NOMO-1 treated with dmso at 0.1 percent for 144 hours (cell line): ENCODE data around the gene XIRP2.

Source experiments
- DNase-seq: peaks from one replicate; lab custom pipeline; 2025; ENCODE audit not compliant: unreplicated experiment; lab: John Stamatoyannopoulos, UW

Gene XIRP2, protein sequence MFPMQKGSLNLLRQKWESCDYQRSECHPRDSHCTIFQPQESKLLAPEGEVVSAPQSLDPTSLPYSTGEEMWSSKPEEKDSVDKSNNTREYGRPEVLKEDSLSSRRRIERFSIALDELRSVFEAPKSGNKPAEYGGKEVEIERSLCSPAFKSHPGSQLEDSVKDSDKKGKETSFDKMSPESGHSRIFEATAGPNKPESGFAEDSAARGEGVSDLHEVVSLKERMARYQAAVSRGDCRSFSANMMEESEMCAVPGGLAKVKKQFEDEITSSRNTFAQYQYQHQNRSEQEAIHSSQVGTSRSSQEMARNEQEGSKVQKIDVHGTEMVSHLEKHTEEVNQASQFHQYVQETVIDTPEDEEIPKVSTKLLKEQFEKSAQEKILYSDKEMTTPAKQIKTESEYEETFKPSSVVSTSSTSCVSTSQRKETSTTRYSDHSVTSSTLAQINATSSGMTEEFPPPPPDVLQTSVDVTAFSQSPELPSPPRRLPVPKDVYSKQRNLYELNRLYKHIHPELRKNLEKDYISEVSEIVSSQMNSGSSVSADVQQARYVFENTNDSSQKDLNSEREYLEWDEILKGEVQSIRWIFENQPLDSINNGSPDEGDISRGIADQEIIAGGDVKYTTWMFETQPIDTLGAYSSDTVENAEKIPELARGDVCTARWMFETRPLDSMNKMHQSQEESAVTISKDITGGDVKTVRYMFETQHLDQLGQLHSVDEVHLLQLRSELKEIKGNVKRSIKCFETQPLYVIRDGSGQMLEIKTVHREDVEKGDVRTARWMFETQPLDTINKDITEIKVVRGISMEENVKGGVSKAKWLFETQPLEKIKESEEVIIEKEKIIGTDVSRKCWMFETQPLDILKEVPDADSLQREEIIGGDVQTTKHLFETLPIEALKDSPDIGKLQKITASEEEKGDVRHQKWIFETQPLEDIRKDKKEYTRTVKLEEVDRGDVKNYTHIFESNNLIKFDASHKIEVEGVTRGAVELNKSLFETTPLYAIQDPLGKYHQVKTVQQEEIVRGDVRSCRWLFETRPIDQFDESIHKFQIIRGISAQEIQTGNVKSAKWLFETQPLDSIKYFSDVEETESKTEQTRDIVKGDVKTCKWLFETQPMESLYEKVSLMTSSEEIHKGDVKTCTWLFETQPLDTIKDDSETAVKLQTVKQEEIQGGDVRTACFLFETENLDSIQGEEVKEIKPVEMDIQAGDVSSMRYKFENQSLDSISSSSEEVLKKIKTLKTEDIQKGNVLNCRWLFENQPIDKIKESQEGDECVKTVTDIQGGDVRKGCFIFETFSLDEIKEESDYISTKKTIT (N-terminal part only)

DNA sequence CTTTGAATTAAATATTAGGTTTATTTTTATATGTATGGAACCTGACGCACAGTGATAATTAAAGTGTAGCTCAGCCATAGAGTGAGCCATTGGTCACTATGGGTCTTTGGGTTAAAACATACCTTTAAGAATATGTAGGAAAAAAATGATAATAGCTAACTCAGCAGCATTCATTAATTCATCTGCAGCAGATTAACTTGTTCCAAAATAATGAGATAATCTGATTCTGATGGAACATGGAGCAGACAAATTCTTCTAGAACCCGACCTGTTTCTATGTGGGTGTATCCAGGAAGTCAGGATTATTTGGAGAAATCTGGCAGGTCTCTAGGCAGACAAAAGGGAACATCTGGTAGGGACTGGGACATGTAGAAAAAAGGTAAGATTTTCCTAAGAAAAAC lies at the start of gene XIRP2:
Gene XIRP2, plus strand, starts transcription at position 301 of the 400 bp plus-strand sequence. CDS start 15,003 bp downstream, outside the sequence.
- no peak for DNase-seq

DNA sequence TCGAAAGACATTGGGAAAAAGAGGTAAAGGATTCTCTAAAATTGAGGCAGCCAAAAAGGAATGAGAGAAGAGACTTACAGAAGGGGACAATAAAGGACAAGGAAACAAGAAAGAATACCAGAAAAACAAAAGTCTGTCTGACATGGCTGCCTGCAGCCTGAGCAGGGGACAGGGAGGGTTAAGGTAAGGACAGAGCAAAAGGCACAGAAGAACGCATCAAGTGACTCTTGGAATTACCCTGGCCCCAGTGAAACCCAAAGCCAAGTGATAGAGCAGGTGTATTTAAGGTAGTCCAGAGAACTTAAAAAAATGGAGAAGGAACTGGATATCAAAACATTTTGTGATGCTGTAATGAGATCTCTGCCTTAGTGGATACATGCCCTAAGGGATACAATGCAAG lies 47.1 kb upstream of the XIRP2 start:
- DNase-seq = no peak

DNA sequence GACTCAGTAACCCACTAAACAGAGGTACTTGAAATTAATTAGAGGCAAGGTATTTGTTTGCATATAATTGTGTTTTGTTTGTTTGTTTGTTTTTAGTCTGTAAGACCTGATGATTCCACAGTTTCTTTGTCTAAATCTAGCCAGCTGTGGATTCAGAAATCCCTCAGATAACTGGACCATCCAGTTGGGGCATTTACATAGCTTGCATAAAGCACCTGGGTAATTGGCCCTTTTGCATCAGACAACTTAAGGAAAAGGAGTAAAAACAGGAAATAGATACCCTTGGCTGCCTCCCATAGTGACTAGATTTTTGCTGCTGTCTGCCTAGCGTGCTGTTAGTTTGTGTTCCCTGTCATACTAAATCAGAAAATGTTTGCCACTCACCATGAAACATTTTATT lies 46.6 kb upstream of the XIRP2 start:
- DNase-seq = no peak

DNA sequence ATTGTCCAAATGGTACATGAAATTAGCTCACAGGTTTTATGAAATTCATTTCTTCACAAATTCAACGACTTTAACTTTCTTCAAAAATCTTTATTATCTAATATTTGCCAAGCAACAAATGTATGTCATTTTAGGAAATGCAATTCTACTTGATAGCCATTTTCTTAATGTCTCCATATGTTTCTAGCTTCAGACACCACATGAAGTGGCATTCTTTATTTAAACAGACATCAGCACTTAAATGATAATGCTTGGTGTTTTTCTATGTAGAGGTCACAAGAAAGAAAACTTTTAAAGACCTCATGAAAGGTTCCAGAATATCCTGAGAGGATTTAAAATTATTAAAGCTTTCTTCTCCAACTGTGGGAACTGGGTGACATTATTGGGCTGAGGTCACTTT lies 44.2 kb upstream of the XIRP2 start:
- no peak for DNase-seq

DNA sequence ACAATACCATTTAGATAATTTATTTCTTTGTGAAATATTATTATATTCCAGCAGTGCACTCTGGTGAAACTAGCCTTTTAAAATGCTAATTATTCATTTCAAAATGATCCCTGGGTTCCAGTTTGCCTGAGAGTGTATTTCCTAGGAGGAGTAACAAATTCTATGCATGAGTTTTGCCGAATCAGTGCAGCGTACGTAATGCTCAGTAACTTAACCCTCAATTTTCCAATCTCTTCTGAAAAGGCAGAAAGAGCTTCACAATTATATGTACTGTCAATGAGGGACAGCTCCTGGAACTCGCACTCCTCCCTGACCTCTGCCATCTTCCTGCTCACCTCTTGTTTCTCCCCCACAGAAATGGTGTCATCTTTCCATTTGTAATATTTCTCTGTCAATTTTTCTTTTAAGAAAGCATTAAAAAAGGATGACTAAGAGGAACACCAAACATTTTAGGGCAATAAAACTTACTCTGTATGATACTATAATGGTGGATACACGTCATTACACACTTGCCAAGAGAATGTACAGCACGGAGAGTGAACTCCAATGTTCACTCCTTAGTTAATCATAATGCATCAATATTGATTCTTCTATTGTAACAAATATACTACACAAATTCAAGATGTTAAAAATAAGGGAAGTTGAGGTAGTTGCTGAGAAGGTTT lies 25.7 kb upstream of the XIRP2 start:
- DNase-seq = no peak

DNA sequence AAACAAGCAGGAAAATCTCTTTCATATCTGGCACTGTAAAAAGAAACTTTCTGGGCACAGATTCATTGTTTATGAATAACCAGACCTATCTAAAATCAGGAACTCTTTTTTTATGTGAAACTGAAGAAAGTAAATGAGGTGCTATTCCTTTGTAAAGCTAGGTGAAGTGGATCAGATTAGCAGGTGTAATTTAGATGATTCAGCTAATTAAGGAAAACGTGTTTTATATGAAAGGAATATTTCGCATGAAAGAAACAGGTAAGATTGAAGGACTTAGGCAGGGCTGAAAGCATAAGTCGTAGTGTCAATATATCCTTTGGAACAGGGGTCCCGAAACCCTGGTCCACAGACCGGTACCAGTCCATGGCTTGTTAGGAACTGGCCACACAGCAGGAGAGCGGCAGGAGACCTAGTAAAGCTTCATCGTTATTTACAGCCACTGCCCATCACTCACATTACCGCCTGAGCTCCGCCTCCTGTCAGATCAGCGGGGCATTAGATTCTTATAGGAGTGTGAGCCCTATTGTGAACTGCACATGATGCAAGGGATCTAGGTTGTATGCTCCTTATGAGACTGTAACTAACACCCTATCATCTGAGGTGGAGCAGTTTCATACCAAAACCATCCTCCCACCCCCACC lies 20.3 kb upstream of the XIRP2 start:
- DNase-seq = no peak

DNA sequence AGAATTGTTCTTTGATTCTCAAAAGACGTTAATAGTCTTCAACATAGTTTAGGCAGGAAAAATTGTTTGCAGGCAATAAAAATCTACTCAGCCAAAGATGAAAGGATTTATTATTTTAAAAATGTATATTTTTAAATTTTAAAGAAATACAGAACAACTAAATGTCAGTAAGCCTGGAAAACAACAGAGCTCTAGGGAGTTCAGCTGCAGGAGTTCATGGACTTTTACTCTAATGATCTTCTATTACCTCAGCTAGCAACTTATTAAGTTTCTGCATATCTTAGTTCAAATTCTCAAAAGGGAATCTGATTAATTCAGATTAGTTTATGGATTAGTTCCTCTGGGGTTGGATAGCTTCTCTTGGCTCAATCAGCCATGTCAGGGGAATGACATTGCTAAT lies 17.9 kb upstream of the XIRP2 start:
- DNase-seq = no peak

DNA sequence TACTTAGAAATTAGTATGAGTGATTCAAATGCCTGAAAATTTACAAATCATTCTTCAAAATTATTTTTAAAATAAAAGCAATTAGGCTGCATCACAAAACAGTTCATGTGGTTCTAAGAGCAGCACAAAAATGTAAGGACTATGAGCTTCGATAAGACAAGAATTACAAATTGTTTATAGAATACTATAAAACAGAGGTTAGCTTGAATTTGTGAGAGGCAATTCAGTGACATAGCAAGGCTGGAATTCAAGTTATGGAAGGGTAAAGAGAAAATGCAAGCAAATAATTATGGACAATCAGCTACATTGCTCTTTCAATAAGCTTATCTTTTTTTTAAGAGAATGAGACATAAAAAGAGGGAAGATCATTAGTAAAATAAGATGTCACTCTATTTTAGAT lies 7.1 kb upstream of the XIRP2 start:
- no peak for DNase-seq

DNA sequence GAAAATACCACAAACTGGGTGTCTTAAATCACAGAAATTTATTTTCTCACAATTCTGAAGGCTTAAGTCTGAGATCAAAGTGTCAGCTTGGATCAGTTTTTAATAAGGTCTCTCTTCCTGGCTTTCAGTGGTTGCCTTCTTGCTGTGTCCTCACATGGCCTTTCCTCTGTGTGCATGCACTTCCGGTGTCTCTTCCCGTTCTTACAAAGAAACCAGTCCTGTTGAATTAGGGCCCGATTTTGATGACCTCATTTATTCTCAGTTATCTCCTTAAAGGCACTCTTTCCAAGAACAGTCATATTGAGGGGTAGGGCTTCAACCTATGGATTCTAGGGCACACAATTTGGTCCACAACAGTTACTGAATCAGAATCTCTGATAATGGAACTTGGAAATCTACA lies 5.4 kb upstream of the XIRP2 start:
- no peak for DNase-seq

DNA sequence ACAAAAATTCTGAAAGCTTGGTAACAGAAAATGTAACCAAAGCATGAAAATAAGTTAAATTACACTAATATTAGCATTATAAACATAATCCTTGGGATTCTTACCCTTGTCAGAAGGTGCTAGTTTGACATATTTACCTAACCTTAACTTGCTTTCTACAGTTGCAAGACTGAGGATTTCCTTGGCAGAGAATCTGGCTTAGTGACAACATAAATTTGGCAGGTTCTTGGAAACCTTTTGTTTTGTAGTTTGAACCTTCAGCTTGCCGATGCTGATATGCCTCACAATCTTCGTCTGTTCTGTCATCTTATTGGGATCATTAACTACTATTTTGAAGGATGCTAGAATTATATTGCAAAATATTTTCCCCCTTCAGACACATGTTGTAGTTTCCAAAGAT lies 3.4 kb downstream of the XIRP2 start:
- DNase-seq = no peak

DNA sequence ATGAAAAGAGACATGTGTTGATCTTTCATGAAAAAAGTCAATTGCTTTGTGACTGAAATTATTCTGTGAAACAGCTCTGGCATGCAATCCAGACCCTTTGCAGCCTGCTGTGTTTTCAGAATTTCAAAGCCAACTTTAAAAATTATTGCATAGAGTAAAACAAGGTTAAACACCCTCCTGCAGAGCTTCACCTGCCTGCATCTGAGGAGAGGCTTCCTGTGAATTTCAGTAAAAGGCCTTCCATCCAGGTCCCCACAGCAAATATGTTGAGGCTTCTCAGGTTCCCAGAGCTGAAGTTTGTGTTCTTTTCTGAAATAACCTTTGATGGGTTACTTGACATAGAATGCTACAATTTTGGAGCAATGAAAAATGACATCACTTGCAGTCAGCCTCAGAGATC lies 4.1 kb downstream of the XIRP2 start:
- DNase-seq = no peak

DNA sequence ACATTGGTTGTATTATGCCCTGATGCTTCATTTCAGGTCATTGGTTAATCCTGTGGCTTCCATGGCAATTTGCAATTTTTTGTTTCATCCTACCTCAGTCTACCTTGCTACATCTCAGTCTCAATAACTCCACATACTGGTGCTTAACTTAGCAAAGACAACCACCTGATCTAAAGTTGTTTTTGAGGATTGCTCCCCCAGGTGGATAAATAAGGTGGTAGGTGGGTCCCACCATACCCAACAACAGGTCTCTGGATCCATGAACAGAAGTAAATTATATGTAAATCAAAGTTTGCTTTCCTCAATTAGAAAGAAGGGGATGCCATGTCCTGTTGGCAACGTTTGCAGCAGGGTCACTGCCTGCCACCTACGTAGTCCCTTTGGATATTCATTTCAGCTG lies 7.0 kb downstream of the XIRP2 start:
- no peak for DNase-seq

DNA sequence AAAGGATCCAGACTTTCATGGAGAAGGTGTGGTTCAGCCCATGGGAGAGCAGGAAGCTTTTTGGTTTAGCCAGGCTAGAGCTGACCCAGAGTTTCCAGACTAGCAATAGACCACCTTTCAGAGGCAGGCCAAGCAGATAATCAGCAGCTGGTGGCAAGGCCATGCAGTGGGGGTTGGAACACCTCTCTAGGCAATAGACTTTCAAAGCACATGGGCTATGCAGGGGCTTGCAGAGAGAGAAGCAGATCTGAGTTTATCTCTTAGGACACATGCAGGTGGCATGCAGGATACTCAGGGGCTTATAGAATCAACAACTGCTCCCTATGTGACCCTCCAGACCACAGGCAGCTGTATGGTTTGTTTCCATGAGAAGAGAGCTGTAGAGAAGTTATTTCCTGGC lies 9.4 kb downstream of the XIRP2 start:
- no peak for DNase-seq

DNA sequence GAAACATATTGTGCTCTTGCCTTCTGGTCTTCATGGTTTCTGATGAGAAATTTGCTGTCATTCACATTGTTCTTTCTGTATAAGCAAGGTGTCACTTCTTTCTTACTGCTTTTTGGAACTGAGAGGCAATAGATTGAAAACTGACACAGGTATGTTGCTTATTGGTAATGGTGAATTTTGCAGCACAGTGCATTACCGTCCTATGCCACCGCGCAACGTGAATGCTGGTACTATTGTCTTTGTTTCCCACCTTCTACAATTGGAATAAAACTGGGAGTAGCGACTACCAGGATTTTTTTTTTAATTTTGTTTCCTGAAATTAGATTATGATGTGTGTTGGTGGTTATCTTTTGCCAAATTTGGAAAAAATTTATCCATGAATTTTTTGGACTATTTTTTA lies 11.4 kb downstream of the XIRP2 start:
- no peak for DNase-seq

DNA sequence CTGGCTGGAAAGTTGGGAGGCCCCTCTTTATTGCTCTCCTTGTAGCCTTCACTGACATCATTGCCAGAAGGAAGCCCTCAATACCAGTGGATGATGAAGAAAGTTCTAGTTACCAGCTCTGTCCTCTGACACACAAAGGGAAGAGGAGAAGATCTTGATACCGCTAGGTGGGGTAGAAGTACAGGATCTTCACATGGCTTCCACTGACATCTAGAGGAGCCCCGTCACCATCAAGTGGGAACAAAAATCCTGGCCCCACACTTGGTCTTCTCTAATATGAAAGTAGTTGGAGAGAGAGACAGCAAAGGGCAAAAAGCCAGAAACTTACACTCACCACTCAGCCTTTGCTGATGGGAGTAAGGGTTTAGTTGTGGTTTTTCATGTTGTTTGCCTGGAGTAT lies 12.4 kb downstream of the XIRP2 start:
- no peak for DNase-seq

DNA sequence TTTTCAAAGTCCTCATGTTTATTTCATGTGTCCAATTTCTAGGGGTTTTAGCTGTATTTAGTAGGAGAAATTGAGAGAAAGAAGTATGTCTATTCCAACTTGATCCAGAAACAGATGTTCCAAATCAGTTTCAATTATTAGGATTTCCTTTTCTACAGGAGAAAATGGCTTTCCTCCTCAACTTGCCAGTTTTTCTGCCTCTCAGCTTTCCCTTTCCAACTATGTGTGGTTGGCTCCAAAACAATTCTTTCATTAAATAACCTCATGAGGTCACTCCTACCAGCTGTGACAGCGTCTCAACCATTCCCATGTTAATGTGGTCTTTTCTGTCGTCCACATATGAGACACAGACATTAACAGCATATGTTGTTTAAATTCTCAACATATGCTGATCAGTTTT lies 13.1 kb downstream of the XIRP2 start:
- DNase-seq = no peak

DNA sequence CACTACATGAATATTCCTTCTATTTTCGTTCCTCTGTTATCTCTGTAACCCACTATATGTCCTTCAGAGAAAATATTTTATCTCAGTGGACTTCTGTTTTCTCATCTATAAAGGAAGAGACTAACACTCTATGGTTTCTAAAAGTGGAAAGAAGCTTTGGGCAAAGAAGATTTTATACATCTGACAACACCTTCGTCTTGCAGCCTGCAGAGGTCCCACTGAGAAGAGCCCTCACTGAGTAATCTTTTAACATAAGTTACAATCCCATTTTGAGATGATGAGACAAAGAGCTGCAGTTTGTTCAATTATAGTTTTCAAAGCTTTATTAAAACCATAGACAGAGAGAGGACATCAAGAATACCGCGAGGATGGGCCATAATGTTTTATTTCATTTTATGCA lies 28.7 kb downstream of the XIRP2 start:
- DNase-seq = no peak

DNA sequence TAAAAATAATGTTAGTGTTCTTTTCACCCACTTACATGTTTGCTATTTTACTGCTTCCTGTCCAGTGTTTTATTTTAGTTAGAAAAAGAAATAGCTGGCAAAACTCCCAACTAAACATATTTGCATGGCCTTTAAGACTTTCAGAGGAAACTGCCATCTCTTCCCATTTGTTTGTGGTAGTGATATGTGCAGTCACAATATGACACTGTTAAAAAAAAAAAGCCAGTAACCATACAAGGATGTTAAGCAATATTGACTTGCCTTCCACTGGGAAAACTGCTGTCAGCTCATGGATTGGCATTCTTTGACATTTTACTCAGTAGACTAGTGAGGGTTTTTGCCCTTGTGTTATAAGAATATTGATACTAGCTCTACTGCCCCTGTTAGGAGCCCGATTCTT lies 29.1 kb downstream of the XIRP2 start:
- no peak for DNase-seq

DNA sequence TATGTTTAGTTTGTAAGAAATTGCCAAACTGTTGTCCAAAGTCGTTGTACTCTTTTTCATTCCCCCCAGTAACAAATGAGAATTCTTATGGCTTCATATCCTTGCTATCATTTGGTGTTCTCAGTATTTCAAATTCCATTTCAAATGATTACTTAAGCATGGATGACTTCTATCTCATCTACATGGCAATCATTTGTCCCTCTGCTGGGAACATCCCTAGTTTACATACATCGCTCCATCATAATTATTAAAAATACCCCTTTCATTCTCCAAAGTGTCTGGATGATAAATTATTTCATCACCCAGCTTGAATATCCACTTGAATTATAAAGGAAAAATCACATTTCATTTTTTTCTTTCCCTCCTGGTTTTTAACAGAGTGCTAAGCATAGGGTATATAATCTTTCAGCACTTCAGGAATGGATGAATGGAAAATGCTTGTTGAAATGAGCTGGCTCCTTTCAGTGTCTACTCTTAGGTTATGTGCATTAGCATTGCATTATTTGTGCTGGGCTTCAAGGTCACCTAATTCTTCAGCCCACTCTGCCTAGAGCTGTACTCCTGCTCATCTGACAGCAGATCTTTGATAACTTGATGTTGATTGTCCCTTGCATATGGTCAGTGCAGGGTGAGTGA lies 33.1 kb downstream of the XIRP2 start:
- no peak for DNase-seq

DNA sequence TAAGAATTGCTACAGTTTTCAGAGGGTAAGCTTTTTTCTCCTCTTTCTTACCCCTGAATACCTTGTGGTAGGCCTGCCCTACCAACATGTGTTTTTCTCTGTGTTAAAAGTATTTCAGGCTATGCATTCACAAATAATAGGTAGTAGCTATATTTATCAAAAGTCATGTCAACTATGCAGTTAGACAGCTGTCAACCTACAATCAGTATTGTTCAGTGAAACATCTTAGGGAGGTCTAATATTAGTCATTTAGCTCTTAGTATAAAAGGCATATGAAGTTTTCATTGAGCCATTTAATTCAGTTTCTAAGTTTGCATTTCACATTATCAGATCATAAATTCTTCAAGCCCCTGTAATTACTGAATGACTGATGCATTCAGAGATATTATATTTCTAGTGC lies 36.7 kb downstream of the XIRP2 start:
- DNase-seq = no peak
